ENCODE measurements around the gene POFUT1.

The POFUT1 gene

GRCh38 chr20:32208499-32209154 lies 947 bp downstream of the POFUT1 start:
- no peak for DNase-seq

GRCh38 chr20:32209850-32210605 lies 2.3 kb downstream of the POFUT1 start:
- no peak for DNase-seq

GRCh38 chr20:32213870-32214269 lies 6.2 kb downstream of the POFUT1 start:
- DNase-seq = no peak

- DNase-seq = no peak
These were observed 7.5 kb downstream of the POFUT1 start for GRCh38 chr20:32215147-32215546.

- DNase-seq = no peak
These were observed 8.0 kb downstream of the POFUT1 start for GRCh38 chr20:32215729-32216128.

GRCh38 chr20:32216179-32217142 lies 8.8 kb downstream of the POFUT1 start:
- DNase-seq = no peak

- no peak for DNase-seq
These were observed 10.6 kb downstream of the POFUT1 start for GRCh38 chr20:32218156-32218900.

- no peak for DNase-seq
These were observed 16.8 kb downstream of the POFUT1 start for GRCh38 chr20:32224463-32224862.

- DNase-seq = no peak
These were observed 18.7 kb downstream of the POFUT1 start for GRCh38 chr20:32226391-32226790.

- DNase-seq = no peak
These were observed 19.6 kb downstream of the POFUT1 start for GRCh38 chr20:32227306-32227705.

- no peak for DNase-seq
These were observed 20.3 kb downstream of the POFUT1 start for GRCh38 chr20:32227744-32228688.

- no peak for DNase-seq
These were observed 21.6 kb downstream of the POFUT1 start for GRCh38 chr20:32229251-32229747.

- DNase-seq = no peak
These were observed 23.0 kb downstream of the POFUT1 start for GRCh38 chr20:32230707-32231106.

- DNase-seq = no peak
These were observed 23.6 kb downstream of the POFUT1 start for GRCh38 chr20:32231245-32231644.

GRCh38 chr20:32231847-32232246 lies 24.2 kb downstream of the POFUT1 start:
- peak; percentile 17 for DNase-seq

GRCh38 chr20:32232326-32232886 lies 24.7 kb downstream of the POFUT1 start:
- no peak for DNase-seq

- DNase-seq = no peak
These were observed 25.6 kb downstream of the POFUT1 start for GRCh38 chr20:32233286-32233685.

GRCh38 chr20:32234135-32234808 lies 26.6 kb downstream of the POFUT1 start:
- DNase-seq = no peak

GRCh38 chr20:32235331-32236047 lies 27.8 kb downstream of the POFUT1 start:
- DNase-seq = no peak
